ENCODE measurements around the gene UXS1. TPM values are rescaled to one million over a fixed set of nuclear protein-coding genes. Genes with fewer than 3 reads are reported as not detected.
A peak's percentile ranks its signal among the peaks of the same experiment; 100 is the strongest.

Gene UXS1
- total RNA-seq, 1 experiment from 2014 or later: 46.3 TPM

- H3K4me1 ChIP-seq (ENCODE audit: insufficient read depth, low read length): no peaks in the 10 kb centered on the region
- H2BK12ac ChIP-seq (ENCODE audit: insufficient read length, low read depth, low read length): no peak overlapping the region
- peaks cover 23 to 42% (median 33%) of the 10 kb centered on the region in 3 experiments; a peak in 6 of 7 replicates for H3K36me3 Mint-ChIP-seq (ENCODE audit: insufficient read depth in 1 of 3, low read depth in 3 of 3)
- H2BK5ac ChIP-seq (ENCODE audit: insufficient read length, low read length): no peak overlapping the region
- H4K8ac ChIP-seq (replicated peaks; ENCODE audit: insufficient read length, low read depth, low read length): no peak overlapping the region
- no peaks in the 10 kb centered on the region for H3K23me2 ChIP-seq (ENCODE audit: insufficient read length, low read depth, low read length, poor library complexity, severe bottlenecking)
- H3K27me3 ChIP-seq (ENCODE audit: insufficient read depth, low read length): no peaks in the 10 kb centered on the region
- H2BK20ac ChIP-seq (ENCODE audit: low read depth, low read length, poor library complexity, severe bottlenecking): no peak overlapping the region
- H4K91ac ChIP-seq (ENCODE audit: insufficient read length, low read depth, low read length): no peak overlapping the region
- H3K18ac ChIP-seq (ENCODE audit: insufficient read length, low read depth, low read length): no peak overlapping the region
- no peak overlapping the region for H3T11ph ChIP-seq (ENCODE audit: low read length)
- H3K9me3 Mint-ChIP-seq: no peaks in the 10 kb centered on the region
- no peaks in the 10 kb centered on the region for H3K9me3 ChIP-seq (ENCODE audit: control insufficient read depth, low read depth, low read length)
- H2AK5ac ChIP-seq (ENCODE audit: insufficient read length, low read length): no peak overlapping the region
- H3K79me2 ChIP-seq (ENCODE audit: insufficient read depth, low read length): no peaks in the 10 kb centered on the region
- peak overlapping the region in 1 of 3 experiments; percentile 42; a peak in 2 of 7 replicates for H3K27ac Mint-ChIP-seq
- no peak overlapping the region for H3K4me2 ChIP-seq (ENCODE audit: insufficient read depth, insufficient read length, low read length)
- H3K4me3 Mint-ChIP-seq: no peak overlapping the region
- H4K20me1 ChIP-seq (ENCODE audit: control insufficient read depth, insufficient read depth, insufficient read length): no peaks in the 10 kb centered on the region
- no peak overlapping the region for H3K56ac ChIP-seq (ENCODE audit: insufficient read length, low read depth, low read length)
- no peak overlapping the region for H2BK120ac ChIP-seq (ENCODE audit: low read depth, low read length, poor library complexity, severe bottlenecking)
- H3K14ac ChIP-seq (ENCODE audit: insufficient read depth, low read length): no peak overlapping the region
- no peak overlapping the region for H3K9ac ChIP-seq (ENCODE audit: extremely low read depth, insufficient read length, low read length)
- no peak overlapping the region for H2BK15ac ChIP-seq (ENCODE audit: low read depth, low read length)
- no peak for DNase-seq
- H3K27me3 Mint-ChIP-seq (ENCODE audit: low read depth): no peaks in the 10 kb centered on the region
- H3K23ac ChIP-seq (ENCODE audit: insufficient read length, low read depth, low read length): no peak overlapping the region
- H3K4ac ChIP-seq (ENCODE audit: low read depth, low read length): no peak overlapping the region
- no peak overlapping the region for H3K27ac ChIP-seq (ENCODE audit: insufficient read length, low read depth, low read length)
- H3K79me1 ChIP-seq (ENCODE audit: insufficient read depth, low read depth, low read length, poor library complexity, severe bottlenecking): no peaks in the 10 kb centered on the region
- H2AFZ ChIP-seq (ENCODE audit: low read length): no peak overlapping the region
- no peak overlapping the region for H4K5ac ChIP-seq (ENCODE audit: insufficient read length, low read depth, low read length)
- no CpG with 5 or more reads among the region's 14 CpGs for WGBS (ENCODE audit: extremely low coverage, insufficient read length, low lambda C conversion rate)
- H3K4me1 Mint-ChIP-seq: no peaks in the 10 kb centered on the region
- no peak for TF ChIP-seq CTCF (conservative IDR thresholded peaks at IDR 0.05)
Measured at GRCh38 chr2:106111882-106112571, 82.1 kb downstream of the UXS1 start.
